NT2/D1 (cell line): ENCODE data around the gene XIRP2.

Experiments
- DNase-seq: peaks from one replicate; pipeline ENCODE4 v3.0.0-alpha.2; 2011; ENCODE audit warnings: low read depth, low spot score
- H3K27me3 ChIP-seq: 2 replicates; pipeline ENCODE4 v1.6.0; 2011; ENCODE audit warnings: mild to moderate bottlenecking; ENCODE audit not compliant: insufficient read length, insufficient read depth
- H3K36me3 ChIP-seq: 2 replicates; pipeline ENCODE4 v1.6.1; 2011; ENCODE audit warnings: mild to moderate bottlenecking, low read length, mixed read lengths; ENCODE audit not compliant: insufficient read depth, insufficient read length
- H3K4me1 ChIP-seq: 2 replicates; pipeline ENCODE4 v1.5.1; 2011; ENCODE audit not compliant: insufficient read depth, insufficient read length
- H3K4me3 ChIP-seq: 2 replicates; pipeline ENCODE4 v1.5.1; 2011; ENCODE audit warnings: low read depth; ENCODE audit not compliant: insufficient read length
- H3K9ac ChIP-seq: 2 replicates; pipeline ENCODE4 v1.6.0; 2011; ENCODE audit warnings: low read depth; ENCODE audit not compliant: insufficient read length
- H3K9me3 ChIP-seq: 2 replicates; pipeline ENCODE4 v1.5.1; 2011; ENCODE audit warnings: mild to moderate bottlenecking, low read length; ENCODE audit not compliant: insufficient read depth
- SUZ12 ChIP-seq: IDR thresholded peaks from 2 replicates; pipeline ENCODE4 v1.6.1; 2011; ENCODE audit not compliant: insufficient read length, insufficient read depth; ENCODE audit errors: extremely low read depth
- YY1 ChIP-seq: IDR thresholded peaks from 2 replicates; pipeline ENCODE4 v1.6.1; 2011; ENCODE audit not compliant: insufficient read length, insufficient read depth
- ZNF274 ChIP-seq: IDR thresholded peaks from 2 replicates; pipeline ENCODE4 v1.6.1; 2011; ENCODE audit warnings: mild to moderate bottlenecking, low read depth, low read length

XIRP2 gene

GRCh38 chr2:167142554-167142953 is 254.3 kb downstream of the XIRP2 start:
- H3K9ac ChIP-seq, result no peak overlapping the region
- no peaks in the 10 kb centered on the region for H3K36me3 ChIP-seq
- H3K9me3 ChIP-seq, result no peaks in the 10 kb centered on the region
- TF ChIP-seq ZNF274 (no peak), SUZ12 (no peak), YY1 (no peak)
- no peak for DNase-seq
- H3K4me1 ChIP-seq, result no peaks in the 10 kb centered on the region
- no peaks in the 10 kb centered on the region for H3K27me3 ChIP-seq
- no peak overlapping the region for H3K4me3 ChIP-seq

- no peaks in the 10 kb centered on the region for H3K9me3 ChIP-seq
- no peak overlapping the region for H3K9ac ChIP-seq
- no peaks in the 10 kb centered on the region for H3K4me1 ChIP-seq
- no peak for TF ChIP-seq ZNF274
- no peak overlapping the region for H3K4me3 ChIP-seq
- no peak for DNase-seq
- H3K27me3 ChIP-seq, result no peaks in the 10 kb centered on the region
- no peaks in the 10 kb centered on the region for H3K36me3 ChIP-seq
Observed at GRCh38 chr2:167144179-167144898, 256.1 kb downstream of the XIRP2 start.

- Histone ChIP-seq H3K4me1 (no peaks in the 10 kb centered on the region), H3K9me3 (no peaks in the 10 kb centered on the region), H3K9ac (no peak overlapping the region), H3K27me3 (no peaks in the 10 kb centered on the region), H3K36me3 (no peaks in the 10 kb centered on the region), H3K4me3 (no peak overlapping the region)
- TF ChIP-seq YY1 (no peak), ZNF274 (no peak), SUZ12 (no peak)
- no peak for DNase-seq
Observed at GRCh38 chr2:167147271-167147941, 259.1 kb downstream of the XIRP2 start.

- H3K4me3 ChIP-seq, result no peak overlapping the region
- TF ChIP-seq ZNF274 (no peak), SUZ12 (no peak), YY1 (no peak)
- no peaks in the 10 kb centered on the region for H3K4me1 ChIP-seq
- H3K27me3 ChIP-seq, result no peaks in the 10 kb centered on the region
- H3K9ac ChIP-seq, result no peak overlapping the region
- no peak for DNase-seq
- H3K36me3 ChIP-seq, result no peaks in the 10 kb centered on the region
- H3K9me3 ChIP-seq, result no peaks in the 10 kb centered on the region
Observed at GRCh38 chr2:167151894-167152293, 263.6 kb downstream of the XIRP2 start.

- H3K9ac ChIP-seq, result no peak overlapping the region
- no peaks in the 10 kb centered on the region for H3K27me3 ChIP-seq
- no peak overlapping the region for H3K4me3 ChIP-seq
- no peak for DNase-seq
- H3K4me1 ChIP-seq, result no peaks in the 10 kb centered on the region
- H3K9me3 ChIP-seq, result peaks cover 18% of the 10 kb centered on the region
- H3K36me3 ChIP-seq, result no peaks in the 10 kb centered on the region
- TF ChIP-seq ZNF274 (no peak), YY1 (no peak), SUZ12 (no peak)
Observed at GRCh38 chr2:167157523-167157922, 269.2 kb downstream of the XIRP2 start.

- no peak for TF ChIP-seq ZNF274
- no peak for TF ChIP-seq SUZ12
- no peak for TF ChIP-seq YY1
- no peak overlapping the region for H3K4me3 ChIP-seq
- no peaks in the 10 kb centered on the region for H3K4me1 ChIP-seq
- DNase-seq, result no peak
- no peaks in the 10 kb centered on the region for H3K9me3 ChIP-seq
- no peaks in the 10 kb centered on the region for H3K36me3 ChIP-seq
- no peaks in the 10 kb centered on the region for H3K27me3 ChIP-seq
- H3K9ac ChIP-seq, result no peak overlapping the region
Observed at GRCh38 chr2:167177196-167177595, 288.9 kb downstream of the XIRP2 start.

- no peak overlapping the region for H3K9ac ChIP-seq
- no peaks in the 10 kb centered on the region for H3K4me1 ChIP-seq
- no peaks in the 10 kb centered on the region for H3K9me3 ChIP-seq
- H3K27me3 ChIP-seq, result no peaks in the 10 kb centered on the region
- H3K36me3 ChIP-seq, result no peaks in the 10 kb centered on the region
- DNase-seq, result no peak
- H3K4me3 ChIP-seq, result no peak overlapping the region
- TF ChIP-seq YY1 (no peak), SUZ12 (no peak), ZNF274 (no peak)
Observed at GRCh38 chr2:167181134-167181533, 292.9 kb downstream of the XIRP2 start.
